OCI-LY7 (cell line): ENCODE measurements around the gene SOX5. TPM values are rescaled to one million over a fixed set of nuclear protein-coding genes. Genes with fewer than 3 reads are reported as not detected.

ENCODE experiments used
- BruUV-seq: library from RNA; stranded (reverse); fragments of 400-500 nt; replicated peaks from 2 replicates; lab custom pipeline; 2021; lab: Mats Ljungman, UMichigan
- CTCF ChIA-PET: fragments of 300-600 bp; sonication (Branson Sonifier 250); formaldehyde crosslinking; loops from one replicate; lab custom pipeline; 2022; ENCODE audit warnings: antibody characterized with exemption; ENCODE audit not compliant: unreplicated experiment; lab: Charles Lee
- POLR2A ChIA-PET: fragments of 300-600 bp; sonication (Branson Sonifier 250); formaldehyde crosslinking; loops from one replicate; lab custom pipeline; 2022; ENCODE audit warnings: antibody characterized with exemption; lab: Charles Lee
- DNase-seq: peaks from one replicate; pipeline ENCODE4 v3.0.0-alpha.2; 2015; ENCODE audit warnings: low spot score
- H2AFZ ChIP-seq: fragments of 200-600 bp; sonication (generic), shearing (Covaris generic); 2 replicates; pipeline ENCODE4 v1.6.1; 2014; ENCODE audit warnings: mild to moderate bottlenecking, antibody characterized with exemption, low read length, moderate library complexity
- H3K27ac ChIP-seq: fragments of 200-600 bp; sonication (generic); 2 replicates; pipeline ENCODE4 v1.5.1; 2014; ENCODE audit warnings: mixed run types, low read depth, mild to moderate bottlenecking, moderate library complexity, low read length, inconsistent platforms; ENCODE audit not compliant: poor library complexity, severe bottlenecking
- H3K36me3 ChIP-seq: fragments of 200-600 bp; sonication (generic); 2 replicates; pipeline ENCODE4 v1.6.1; 2014; ENCODE audit warnings: mild to moderate bottlenecking, antibody characterized with exemption, low read length, moderate library complexity, mixed read lengths; ENCODE audit not compliant: insufficient read depth
- H3K4me1 ChIP-seq: fragments of 200-600 bp; sonication (generic); 2 replicates; pipeline ENCODE4 v1.5.1; 2014; ENCODE audit warnings: mild to moderate bottlenecking, low read length; ENCODE audit not compliant: insufficient read depth, poor library complexity, severe bottlenecking
- H3K4me2 ChIP-seq: fragments of 200-600 bp; sonication (generic); 2 replicates; pipeline ENCODE4 v1.6.1; 2014; ENCODE audit warnings: mild to moderate bottlenecking, low read length
- H3K4me3 ChIP-seq: fragments of 200-600 bp; sonication (generic); 2 replicates; pipeline ENCODE4 v1.5.1; 2014; ENCODE audit warnings: mild to moderate bottlenecking, low read depth, low read length; ENCODE audit not compliant: poor library complexity, severe bottlenecking
- H3K79me2 ChIP-seq: fragments of 200-600 bp; sonication (generic); 2 replicates; pipeline ENCODE4 v1.6.1; 2016; ENCODE audit warnings: low read depth, mild to moderate bottlenecking, low read length, moderate library complexity, mixed read lengths; ENCODE audit not compliant: insufficient read depth
- H3K9me2 ChIP-seq: fragments of 200-600 bp; sonication (generic); 2 replicates; pipeline ENCODE4 v1.6.1; 2016; ENCODE audit warnings: mild to moderate bottlenecking, low read length, mixed read lengths; ENCODE audit not compliant: insufficient read depth
- H3K9me3 ChIP-seq: fragments of 200-600 bp; sonication (generic); 2 replicates; pipeline ENCODE4 v1.6.1; 2014; ENCODE audit warnings: mild to moderate bottlenecking, mixed run types, low read length, mixed read lengths
- H4K20me1 ChIP-seq: fragments of 200-600 bp; sonication (generic); 2 replicates; pipeline ENCODE4 v1.6.1; 2014; ENCODE audit warnings: mild to moderate bottlenecking, antibody characterized with exemption, low read length, moderate library complexity, mixed read lengths; ENCODE audit not compliant: insufficient read depth
- EZH2phosphoT487 ChIP-seq: fragments of 200-600 bp; sonication (generic); IDR thresholded peaks from 2 replicates; pipeline ENCODE4 v1.6.1; 2018; ENCODE audit warnings: low read depth, borderline replicate concordance, mild to moderate bottlenecking, mixed run types, antibody characterized with exemption, low read length, moderate library complexity, mixed read lengths
- intact Hi-C: fragments of 100-400 bp; cut with micrococcal nuclease; formaldehyde crosslinking; loops from one replicate; pipeline ENCODE4 v1.10.0; 2022; ENCODE audit not compliant: unreplicated experiment
- total RNA-seq, 2 experiments: library from RNA; depleted of rRNA in 1 of 2; stranded (reverse); fragments of >200 nt in 1 of 2; shearing (Covaris generic) in 1 of 2; gene quantifications; 2 replicates each; pipeline ENCODE4 v1.2.3, GENCODE V29; 2014 to 2022
- TF ChIP-seq, protein P1 (sequence below): fragments of 200-600 bp; sonication (generic); conservative IDR thresholded peaks from 2 replicates; pipeline ENCODE4 v1.5.1; 2014; ENCODE audit warnings: mild to moderate bottlenecking, antibody characterized with exemption, low read length, moderate library complexity, mixed read lengths

Gene SOX5
- total RNA-seq, 2 experiments from 2014 or later = 0.16 TPM; not detected in 1

GRCh38 chr12:23585782-23586163, 363.7 kb downstream of the SOX5 start:
- H3K9me2 ChIP-seq = no peaks in the 10 kb centered on the region
- H3K79me2 ChIP-seq = no peaks in the 10 kb centered on the region
- ChIA-PET CTCF (no interaction called here), POLR2A (no interaction called here)
- no peaks in the 10 kb centered on the region for H4K20me1 ChIP-seq
- H3K4me3 ChIP-seq = no peak overlapping the region
- intact Hi-C loops = no loop called here
- BruUV-seq = no TSS peak
- no peaks in the 10 kb centered on the region for H3K4me1 ChIP-seq
- H3K9me3 ChIP-seq = no peaks in the 10 kb centered on the region
- no peak overlapping the region for H3K27ac ChIP-seq
- no peak overlapping the region for H3K4me2 ChIP-seq
- DNase-seq = no peak
- H2AFZ ChIP-seq = no peak overlapping the region
- no peak for TF ChIP-seq EZH2phosphoT487
- TF ChIP-seq, protein P1, sequence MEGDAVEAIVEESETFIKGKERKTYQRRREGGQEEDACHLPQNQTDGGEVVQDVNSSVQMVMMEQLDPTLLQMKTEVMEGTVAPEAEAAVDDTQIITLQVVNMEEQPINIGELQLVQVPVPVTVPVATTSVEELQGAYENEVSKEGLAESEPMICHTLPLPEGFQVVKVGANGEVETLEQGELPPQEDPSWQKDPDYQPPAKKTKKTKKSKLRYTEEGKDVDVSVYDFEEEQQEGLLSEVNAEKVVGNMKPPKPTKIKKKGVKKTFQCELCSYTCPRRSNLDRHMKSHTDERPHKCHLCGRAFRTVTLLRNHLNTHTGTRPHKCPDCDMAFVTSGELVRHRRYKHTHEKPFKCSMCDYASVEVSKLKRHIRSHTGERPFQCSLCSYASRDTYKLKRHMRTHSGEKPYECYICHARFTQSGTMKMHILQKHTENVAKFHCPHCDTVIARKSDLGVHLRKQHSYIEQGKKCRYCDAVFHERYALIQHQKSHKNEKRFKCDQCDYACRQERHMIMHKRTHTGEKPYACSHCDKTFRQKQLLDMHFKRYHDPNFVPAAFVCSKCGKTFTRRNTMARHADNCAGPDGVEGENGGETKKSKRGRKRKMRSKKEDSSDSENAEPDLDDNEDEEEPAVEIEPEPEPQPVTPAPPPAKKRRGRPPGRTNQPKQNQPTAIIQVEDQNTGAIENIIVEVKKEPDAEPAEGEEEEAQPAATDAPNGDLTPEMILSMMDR = peak; percentile 18; the same call in 1 of the 2 replicates
- H3K36me3 ChIP-seq = no peaks in the 10 kb centered on the region

DNA sequence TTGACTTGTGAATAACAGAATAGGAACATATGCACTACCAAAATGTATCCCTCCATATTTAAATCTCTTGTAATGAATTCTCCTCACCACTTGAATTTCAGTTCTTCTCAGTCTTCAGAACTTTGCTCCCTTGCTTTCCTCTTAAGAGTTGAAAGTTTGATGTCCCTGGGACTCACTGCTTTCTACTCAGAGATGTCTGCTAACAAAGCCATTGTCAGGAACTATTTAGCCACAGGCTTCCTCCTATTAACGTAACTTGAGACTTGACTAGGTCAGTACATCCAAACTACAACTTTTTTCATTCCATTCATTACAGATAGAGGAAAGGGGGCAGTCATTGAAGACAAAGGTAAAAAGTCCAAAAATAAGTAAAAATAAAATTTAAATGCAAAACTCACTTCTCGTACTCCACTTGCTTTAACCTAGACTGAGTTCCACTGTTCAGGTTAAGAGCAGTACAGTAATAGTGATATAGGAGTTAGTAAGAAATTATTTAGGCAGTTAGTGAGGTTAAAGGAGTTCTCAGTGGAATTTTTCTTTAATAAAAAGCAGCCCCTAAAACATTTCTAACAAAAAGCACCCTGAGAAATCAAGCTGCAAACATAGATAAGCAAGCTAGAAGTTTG, 364.2 kb downstream of the SOX5 start:
- POLR2A ChIA-PET = no interaction called here
- CTCF ChIA-PET = no interaction called here
- intact Hi-C loops = no loop called here
- no peak for DNase-seq
- no peak overlapping the region for H3K27ac ChIP-seq
- no peak overlapping the region for H2AFZ ChIP-seq
- H3K9me3 ChIP-seq = no peaks in the 10 kb centered on the region
- TF ChIP-seq, protein P1 = no peak
- TF ChIP-seq EZH2phosphoT487 = no peak
- H3K4me1 ChIP-seq = no peaks in the 10 kb centered on the region
- no peak overlapping the region for H3K4me2 ChIP-seq
- no peaks in the 10 kb centered on the region for H3K36me3 ChIP-seq
- no peak overlapping the region for H3K4me3 ChIP-seq
- H3K79me2 ChIP-seq = no peaks in the 10 kb centered on the region
- no peaks in the 10 kb centered on the region for H4K20me1 ChIP-seq
- no peaks in the 10 kb centered on the region for H3K9me2 ChIP-seq
- no TSS peak for BruUV-seq

DNA sequence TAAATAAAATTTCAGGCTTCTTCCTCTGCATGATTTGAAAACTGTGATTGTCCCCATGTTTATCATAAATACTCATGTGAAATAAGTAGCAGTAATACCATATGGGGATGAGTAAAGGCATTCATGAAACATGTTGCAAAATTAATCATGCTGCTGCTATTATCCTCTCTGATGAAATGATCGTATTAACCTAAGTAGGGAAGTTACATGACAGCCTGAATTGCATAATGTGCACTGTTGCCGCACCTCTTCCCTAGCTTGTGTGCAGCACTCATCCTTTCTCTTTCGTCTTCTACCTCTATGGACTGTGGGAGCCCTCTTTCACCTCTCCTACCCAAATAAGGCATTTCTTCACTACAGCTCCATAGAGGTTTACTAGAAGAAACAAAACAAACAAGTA, 367.6 kb downstream of the SOX5 start:
- H2AFZ ChIP-seq = no peak overlapping the region
- intact Hi-C loops = no loop called here
- H4K20me1 ChIP-seq = no peaks in the 10 kb centered on the region
- no peak overlapping the region for H3K27ac ChIP-seq
- no peaks in the 10 kb centered on the region for H3K9me2 ChIP-seq
- no peak overlapping the region for H3K4me2 ChIP-seq
- H3K4me3 ChIP-seq = no peak overlapping the region
- no peaks in the 10 kb centered on the region for H3K36me3 ChIP-seq
- H3K4me1 ChIP-seq = no peaks in the 10 kb centered on the region
- H3K9me3 ChIP-seq = no peaks in the 10 kb centered on the region
- ChIA-PET CTCF (no interaction called here), POLR2A (interaction anchor here (1.1 kb wide), 1 partner anchor 575 kb away, joined by 3 read pairs; no protein-coding TSS in a partner anchor)
- no peak for DNase-seq
- TF ChIP-seq, protein P1 = no peak
- no peak for TF ChIP-seq EZH2phosphoT487
- BruUV-seq = no TSS peak
- no peaks in the 10 kb centered on the region for H3K79me2 ChIP-seq
